Stimulated activated CD8-positive, alpha-beta memory T cell treated with anti-CD3 and anti-CD28 coated beads, Interleukin-12 subunit alpha, Interleukin-12 subunit beta, amount 100 ng/mL, for 24 hours (primary cell): ENCODE measurements around the gene GNLY.
"Not testable (repeated sequence)": the region's sequence is repeated elsewhere in the genome, so short reads cannot be mapped to it uniquely, and the experiment has no call there.

Experiments
- DNase-seq: peaks from one replicate; pipeline ENCODE4 v3.0.0-alpha.2; 2020; ENCODE audit errors: extremely low read depth

GNLY gene

DNA sequence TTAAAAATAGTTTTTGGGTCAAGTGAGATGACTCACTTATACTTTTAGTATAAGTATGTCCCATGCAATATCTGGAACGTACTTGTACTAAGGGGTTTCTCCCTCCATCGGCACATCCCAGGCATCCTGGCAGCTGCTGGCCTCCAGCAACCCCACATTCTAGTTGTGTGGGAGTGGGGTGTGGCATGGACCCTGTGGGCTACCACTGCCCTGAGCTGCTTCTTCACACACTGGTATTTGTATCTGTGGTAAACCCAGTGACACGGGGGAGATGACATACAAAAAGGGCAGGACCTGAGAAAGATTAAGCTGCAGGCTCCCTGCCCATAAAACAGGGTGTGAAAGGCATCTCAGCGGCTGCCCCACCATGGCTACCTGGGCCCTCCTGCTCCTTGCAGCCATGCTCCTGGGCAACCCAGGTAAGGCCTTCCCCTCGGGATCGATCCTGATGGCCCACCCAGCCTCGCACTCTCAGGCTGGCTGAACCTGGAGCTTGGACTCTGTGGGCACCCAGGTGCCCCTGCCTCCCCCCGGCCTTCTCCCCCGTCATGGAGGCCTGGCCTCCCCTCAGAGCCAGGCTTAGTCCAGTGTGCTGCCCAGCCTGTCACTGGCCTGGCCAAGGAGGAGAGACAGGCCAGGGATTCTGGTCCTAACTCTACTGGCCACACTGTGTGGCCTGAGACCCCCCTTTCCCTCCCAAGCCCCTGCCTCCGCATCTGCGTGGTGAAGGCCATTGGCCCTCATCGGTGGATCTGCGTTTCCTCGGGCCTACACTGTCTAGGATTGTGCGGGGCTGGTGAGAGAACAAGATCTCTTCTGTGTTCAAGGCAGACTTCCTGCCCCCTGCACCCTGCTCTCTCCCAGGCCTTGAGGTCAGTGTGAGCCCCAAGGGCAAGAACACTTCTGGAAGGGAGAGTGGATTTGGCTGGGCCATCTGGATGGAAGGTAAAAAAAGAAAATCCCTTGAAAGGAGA lies at the start of gene GNLY:
TSS of gene GNLY (plus strand) at position 307 of the 974 bp plus-strand sequence. CDS start at position 368, 61 bp downstream.
- no peak for DNase-seq

DNA sequence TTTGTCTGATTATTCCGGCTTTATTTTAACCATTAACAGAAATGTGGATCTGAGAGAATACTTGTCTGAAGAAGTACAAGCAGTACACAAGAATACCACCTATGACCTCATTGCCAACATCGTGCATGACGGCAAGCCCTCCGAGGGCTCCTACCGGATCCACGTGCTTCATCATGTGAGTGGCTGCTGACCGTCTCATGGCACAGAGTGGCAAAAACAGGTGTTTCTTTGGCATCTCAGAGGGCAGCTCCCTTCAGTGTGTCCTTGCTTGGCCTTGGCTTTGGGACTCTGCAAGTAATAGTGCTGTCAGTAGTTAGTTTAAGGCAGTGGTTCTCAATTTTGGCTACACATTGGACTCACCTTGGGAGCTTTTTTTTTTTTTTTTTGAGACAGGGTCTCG lies 49.2 kb upstream of the GNLY start:
- no peak for DNase-seq

DNA sequence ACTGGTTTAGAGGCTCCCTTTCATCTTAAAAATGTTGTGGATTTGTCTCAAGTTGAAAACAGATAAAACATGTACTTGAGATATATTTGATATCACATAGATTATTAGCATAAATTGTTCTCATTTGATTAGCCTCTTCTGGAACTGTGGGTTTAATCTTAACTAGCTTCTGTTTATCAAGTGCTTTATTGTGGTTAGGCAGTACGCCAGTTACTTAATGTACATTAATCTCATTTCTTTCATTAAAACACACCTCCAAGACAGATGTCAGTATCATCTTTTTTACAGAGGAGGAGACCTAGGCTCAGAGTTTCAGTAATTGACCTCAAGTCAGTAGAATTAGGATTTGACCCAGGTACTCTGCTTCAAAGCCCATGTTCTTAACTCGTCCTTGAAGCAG lies 48.0 kb upstream of the GNLY start:
- DNase-seq: no peak

DNA sequence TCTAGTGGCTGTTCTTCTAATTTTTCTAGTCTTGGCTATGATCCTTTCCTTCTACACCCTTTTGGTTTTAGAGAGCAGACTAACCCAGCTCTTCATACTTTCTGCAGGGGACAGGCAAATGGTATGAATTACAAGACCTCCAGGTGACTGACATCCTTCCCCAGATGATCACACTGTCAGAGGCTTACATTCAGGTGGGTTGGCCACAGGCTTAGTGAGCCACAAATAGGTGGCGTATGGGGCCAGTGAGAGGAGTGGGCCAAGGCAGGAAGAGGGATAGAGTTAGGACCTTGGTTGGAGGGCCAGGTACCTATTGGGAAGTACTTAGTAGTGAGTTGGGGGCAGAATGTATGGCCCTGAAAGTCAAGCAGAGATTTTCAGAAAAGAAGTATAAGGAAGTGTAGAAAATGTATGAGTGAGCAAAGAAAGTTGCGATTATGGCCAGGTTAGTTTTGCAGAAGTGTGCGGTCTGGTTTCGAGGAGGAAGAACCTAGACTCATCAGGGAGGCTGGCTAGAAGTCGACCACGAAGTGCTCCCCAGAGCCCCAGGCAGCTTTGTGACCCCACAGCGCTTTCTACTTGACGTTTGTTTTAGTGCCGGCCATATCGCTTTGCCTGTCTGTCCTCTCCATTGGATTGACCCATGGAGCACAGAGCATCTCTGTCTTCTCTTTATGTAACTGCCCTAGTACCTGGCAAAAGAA lies 46.2 kb upstream of the GNLY start:
- DNase-seq: no peak

DNA sequence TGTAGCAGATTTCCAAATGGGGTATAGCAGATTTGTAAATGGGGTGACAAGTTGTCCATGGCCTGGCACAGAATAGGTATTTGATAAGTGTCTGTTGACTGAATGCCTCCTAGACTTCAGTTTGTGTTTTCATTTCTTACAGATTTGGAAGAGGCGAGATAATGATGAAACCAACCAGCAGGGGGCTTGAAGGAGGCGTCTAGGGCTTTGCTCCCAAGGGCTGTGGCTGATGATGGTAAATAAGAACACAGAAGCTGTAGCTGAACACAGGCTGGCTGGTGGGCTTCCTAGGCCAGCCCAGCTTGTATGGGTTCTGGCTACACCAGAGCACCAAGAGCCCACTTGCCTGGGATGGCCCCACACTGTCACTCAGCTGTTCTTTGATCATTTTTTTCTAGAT lies 45.5 kb upstream of the GNLY start:
- DNase-seq: no peak

DNA sequence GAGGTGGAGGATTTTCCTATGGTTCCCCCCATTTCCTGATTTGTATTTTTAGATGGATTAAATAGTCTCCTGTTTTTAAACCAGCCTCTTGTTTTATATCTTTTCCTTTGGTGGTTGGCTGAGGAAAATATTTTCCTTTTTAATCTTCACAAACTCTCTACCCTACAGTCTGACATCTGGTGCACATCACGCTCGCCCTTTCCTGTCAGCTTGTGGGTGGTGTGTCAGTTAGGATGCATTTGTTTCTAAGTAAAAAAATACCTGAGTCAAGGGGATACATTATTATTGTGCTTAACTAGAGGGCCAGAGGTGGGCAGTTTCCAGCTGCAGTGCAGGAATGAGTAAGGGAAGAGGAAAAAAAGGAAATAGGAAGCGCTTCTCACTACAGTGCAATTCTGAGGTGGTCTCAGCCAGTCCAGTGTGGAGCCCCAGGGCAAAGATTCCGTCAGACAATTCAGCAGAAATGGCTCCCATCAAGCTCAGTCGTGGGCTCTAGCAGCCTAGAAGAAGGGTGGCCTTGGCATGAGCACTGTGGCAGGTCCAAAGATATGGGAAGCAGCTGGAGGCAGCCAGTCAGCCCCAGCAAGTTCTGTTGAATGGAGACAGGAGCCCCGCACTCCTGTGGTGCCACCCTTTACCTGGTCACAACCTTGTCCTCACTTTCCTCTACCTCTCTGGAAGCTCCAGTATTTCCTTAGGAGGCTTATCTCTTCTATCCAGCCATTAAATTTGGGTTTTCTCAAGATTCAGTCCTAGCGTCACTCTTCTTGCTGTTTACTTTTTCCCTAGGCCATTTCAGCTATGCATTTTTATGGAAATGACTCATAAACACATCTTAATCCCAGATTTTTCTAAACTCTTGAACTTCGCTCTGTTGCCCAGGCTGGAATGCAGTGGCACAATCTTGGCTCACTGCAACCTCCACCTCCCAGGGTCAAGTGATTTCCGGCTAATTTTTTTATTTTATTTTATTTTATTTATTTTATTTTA lies 44.7 kb upstream of the GNLY start:
- no peak for DNase-seq

DNA sequence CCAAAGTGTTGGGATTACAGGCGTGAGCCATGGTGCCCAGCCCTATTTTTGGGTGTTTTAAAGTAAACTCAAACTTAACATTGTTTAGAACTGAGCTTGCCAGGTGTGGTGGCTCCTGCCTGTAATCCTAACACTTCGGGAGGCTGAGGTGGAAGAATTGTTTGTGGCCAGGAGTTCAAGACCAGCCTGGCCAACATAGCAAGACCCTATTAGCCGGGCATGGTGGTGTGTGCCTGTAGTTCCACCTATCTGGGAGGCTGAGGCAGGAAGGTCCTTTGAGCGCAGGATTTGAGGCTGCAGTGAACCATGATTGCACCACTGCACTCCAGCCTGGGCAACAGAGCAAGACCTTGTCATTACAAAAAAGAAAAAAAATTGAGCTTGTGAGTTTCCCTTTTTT lies 43.7 kb upstream of the GNLY start:
- DNase-seq: no peak

DNA sequence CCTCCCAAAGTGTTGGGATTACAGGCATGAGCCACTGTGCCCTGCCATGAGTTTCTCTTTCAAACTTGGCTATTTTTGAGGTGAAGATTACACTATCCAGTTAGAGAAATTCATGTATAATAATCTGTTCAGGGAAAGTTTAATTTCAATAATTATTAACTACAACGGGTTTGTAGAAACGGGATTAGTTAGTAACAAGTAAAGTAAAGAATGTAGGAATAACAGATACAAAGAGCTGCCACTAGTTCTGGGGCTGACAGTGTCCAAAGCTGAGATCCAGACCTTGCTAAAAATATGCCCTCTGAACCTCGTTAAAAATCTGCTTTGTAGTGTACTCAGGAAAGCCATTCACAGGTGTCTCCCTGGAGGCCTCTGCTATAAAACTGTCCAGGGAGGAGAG lies 43.1 kb upstream of the GNLY start:
- DNase-seq: no peak

DNA sequence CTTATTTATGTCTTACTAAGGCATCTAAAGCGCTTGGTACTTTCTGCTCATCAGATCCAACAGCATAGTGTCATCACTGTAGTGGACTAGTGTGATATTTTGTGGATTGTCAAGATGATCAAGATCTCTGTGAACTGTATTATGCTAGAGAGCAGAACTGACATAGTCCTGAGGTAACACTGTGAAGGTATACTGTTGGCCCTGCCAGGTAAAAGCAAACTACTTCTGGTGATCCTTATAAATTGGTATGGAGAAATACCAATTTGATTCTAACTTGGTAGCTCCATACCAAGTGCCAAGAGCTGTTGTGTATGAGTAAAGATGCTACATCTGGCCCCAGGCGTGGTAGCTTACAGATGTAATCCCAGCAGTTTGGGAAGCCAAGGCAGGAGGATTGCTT lies 42.1 kb upstream of the GNLY start:
- DNase-seq: no peak

DNA sequence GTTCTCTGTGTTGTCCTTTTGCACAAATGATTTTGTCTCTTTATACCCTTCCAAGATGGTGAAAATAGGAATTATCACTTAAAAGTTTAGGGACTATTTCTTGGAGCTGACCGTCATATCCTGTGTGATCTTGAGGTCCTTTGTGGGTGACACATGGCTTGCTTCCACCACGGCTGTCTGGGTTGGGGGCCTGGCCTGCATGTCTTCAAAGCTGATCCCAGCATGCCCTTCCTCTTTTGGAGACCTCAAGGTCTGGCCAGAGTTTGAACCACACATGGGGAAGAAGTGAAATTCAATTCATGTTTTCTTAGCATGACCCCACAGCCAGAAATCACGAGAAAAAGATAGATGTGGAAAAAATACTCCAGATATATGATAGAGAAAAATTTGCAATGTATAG lies 40.2 kb upstream of the GNLY start:
- DNase-seq: no peak

DNA sequence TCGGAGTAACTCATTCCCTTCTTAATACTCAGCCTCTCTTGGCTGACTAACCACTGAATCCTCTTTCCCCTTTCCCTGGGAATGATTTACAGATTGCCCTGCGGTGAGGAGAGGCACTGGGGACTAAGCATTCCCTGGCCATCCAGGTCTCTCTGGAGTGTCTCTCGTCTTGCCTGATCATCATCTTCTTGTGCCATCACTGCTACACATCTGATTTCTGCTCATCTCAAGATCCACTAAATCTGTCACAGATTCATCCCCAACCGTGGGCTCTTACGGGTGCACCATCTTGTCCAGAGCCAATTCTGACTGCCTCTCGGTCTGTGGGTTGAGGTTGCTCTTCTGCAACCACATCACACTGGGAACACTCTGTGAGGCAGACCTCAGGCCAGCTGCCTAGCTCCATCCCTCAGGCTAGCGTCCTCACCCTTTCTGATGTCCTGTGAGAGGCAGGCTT lies 38.2 kb upstream of the GNLY start:
- DNase-seq: no peak

DNA sequence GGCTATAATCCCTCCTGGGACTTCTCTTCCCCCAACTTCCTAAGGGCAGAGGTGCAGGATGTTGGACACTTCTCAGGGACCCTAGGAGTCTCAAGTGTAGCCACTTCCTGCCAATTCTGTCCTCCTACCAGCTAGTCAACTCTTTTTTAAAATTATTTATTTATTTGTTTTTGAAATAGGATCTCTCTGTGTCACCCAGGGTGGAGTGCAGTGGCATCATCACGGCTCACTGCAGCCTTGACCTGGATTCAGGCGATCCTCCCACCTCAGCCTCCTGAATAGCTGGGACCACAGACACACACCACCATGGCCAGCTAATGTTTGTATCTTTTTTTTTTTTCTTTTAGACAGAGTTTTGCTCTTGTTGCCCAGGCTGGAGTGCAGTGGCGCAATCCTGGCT lies 37.7 kb upstream of the GNLY start:
- no peak for DNase-seq

DNA sequence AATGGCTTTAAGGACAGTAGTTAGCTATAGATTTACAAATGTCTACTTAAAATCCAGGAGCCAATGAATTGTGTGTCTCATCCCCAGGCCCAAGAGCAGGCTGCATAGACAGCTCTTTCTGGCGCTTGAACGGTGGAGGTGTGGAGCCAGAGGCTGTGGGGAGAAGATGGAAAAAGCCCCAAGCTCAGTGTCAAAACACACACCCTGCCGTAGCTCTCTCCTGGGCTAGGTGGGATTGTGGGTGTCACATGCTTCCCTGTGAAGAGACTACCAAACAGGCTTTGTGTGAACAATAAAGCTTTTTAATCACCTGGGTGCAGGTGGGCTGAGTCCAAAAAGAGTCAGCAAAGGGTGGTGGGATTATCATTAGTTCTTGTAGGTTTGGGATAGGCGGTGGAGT lies 36.8 kb upstream of the GNLY start:
- not testable (repeated sequence) for DNase-seq

DNA sequence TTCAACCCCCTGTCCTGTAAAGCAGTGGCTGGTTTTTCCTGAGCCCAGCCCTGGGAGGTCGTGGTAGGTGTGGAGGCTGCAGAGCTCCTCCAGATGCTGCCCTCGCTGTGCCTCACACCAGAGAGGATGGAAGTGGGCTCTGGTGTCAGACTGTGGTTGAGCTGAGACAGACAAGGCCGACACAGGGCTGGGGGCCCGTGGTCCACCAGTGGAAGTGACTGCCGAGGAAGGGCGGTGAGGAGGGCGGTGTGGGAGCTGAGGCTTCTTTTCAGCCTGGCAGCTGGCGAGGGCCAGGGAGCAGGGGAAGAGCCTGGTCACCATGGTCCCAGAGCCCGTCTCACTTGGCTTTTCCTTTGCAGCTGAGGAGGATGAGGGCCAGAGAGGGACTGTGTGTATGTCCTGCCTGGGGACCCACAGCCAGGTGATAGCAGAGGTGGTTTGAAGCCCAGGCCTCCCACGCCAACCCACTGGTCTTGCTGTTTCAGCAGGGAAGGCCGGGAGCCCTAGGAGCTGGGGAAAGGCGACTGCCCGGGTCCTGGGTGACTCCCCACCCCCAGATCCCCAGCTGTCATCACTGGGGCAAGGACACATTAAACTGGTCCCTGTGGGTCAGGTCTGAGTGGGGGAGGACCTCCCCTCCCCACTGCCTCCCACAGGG lies 34.7 kb upstream of the GNLY start:
- no peak for DNase-seq

DNA sequence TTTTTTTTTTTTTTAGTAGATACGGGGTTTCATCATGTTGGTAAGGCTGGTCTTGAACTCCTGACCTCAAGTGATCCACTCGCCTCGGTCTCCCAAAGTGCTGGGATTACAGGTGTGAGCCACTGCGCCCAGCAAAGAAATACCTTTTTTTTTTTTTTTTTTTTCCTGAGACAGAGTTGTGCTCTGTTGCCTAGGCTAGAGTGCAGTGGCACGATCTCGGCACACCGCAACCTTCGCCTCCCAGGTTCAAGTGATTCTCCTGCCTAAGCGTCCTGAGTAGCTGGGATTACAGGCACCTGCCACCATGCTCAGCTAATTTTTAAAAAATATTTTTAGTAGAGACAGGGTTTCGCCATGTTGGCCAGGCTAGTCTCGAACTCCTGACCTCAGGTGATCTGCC lies 33.9 kb upstream of the GNLY start:
- not testable (repeated sequence) for DNase-seq

DNA sequence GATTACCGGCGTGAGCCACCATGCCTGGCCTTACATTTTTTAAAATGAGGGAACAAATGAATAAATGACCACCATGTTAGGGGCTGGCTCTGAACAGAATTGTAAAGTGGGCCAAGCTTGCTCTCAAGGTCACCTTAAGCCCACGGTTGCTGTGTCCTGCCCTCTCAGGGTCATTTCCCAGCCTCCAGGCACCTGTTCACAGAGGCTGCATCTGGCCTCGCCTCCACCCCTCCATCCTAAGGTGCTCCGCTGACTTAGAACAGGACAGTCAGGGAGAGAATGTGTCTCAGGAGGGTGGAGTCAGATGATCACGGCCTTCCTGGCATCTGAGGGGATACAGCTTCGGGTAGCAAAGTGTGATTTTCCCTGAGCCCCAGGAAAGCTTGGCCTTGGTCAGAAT lies 33.4 kb upstream of the GNLY start:
- DNase-seq: no peak

DNA sequence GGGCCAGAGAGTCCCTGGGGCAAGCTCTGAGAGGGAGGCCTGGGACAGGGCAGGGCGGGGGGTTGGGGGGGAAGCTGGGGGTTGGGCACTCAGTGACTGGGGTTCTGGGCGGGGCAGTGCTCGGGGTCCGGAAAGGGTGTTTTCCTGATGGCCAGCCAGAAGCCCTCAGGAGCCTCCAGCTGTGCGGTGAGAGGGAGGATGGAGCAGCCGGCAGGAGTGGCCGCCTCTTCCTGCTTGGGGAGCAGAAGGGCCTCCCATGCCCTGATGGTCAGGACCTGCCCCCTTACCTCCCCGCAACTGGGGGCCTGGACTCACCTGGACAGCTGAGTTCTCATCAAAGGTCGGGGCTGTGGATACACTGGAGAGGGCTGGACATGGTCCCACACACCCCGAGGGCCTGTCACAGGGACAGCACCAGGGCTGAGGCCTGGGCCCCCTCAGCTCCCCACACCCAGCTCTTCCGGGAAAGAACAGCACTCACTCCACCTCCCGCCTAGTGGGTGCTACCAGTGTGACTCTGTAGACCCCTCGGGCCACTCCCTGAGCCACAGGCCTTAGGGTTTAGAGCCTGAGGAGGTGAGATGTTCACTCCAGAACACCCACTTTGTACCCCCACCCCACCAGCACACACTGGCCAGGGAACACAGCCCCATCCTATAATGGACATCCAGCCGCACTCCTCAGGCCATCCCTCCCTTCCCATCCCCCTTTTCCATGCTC lies 32.9 kb upstream of the GNLY start:
- no peak for DNase-seq

DNA sequence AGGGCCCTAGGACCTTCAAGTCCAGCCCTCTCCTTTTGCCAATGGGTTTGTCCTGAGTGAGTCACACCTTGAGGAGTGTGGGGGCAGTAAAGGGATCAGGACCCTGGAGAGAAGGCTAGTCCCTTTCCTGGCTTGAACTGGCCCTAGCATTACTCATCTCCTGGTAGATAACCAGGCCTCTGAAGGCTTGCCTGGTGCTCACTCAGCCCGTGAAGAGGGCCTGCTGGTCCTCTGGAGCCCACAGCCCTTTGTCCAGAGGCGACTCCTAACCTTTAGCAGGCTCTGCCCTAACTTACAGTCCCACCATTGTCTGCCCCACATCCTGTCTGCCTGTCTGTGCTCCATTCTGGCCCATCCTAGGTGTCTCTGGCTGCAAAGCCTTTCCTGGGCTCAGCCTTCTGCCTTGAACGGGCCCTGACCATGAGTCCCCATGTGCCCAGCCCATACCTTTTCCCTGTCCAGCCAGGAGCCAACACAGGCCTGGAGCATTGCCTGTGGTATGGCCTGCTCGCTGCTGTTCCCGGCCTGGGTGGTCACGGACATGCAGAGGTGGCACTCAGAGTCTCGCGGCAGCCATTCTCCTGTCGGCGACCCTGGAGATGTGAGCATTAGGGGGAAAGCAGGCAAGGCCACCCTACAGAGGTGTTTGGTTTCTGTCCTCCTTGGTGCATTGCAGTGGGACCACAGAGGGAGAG lies 31.1 kb upstream of the GNLY start:
- no peak for DNase-seq

DNA sequence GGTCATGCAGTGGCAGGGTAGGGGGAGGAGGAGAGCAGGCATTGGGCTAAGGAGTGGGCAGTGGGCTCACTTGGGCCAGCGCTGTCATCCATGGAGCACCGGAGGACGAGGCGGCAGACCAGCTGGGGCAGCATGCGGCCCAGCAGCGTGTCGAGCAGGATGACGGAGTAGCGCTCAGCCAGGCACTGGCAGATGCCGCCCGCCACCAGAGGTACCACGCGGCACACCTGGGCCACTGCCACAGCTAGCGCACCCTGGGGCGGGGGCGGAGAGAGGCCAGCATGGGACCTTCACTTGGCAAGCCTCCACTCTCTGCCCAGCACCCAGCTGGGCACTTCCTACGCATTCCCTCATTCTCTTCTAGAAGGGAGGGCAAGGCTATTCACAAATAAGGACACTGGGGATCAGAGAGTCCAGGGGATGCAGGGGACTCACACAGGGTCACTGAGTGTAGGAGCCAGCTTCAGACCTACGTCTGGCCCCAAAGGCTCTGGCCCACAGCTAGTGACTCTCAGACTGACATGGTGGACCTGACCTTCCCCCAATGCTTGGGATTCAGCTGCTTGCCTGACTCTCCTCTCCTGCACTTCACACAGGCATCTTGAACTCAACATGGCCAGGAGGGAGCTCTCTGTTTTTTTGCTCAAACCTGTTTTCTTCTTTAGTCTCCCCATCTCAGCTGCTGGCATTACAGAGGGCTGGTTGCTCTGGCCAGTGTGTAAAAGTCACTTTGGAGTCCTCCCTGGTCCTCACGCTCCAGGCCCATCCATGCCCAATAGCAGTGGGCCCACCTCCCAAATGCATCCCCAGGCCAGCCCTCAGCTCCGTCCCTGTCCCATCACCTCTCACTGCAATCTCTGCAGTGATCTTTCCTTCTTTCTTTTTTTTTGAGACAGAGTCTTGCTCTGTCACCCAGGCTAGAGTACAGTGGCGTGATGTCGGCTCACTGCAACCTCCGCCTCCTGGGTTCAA lies 30.3 kb upstream of the GNLY start:
- DNase-seq: no peak
